ENCODE measurements around the gene MYMX. TPM values are rescaled to one million over a fixed set of nuclear protein-coding genes. Genes with fewer than 3 reads are reported as not detected.
A peak's percentile ranks its signal among the peaks of the same experiment; 100 is the strongest.

The MYMX gene
- total RNA-seq, 1 donor = not detected

GRCh38 chr6:44224029-44224964 is 7.6 kb downstream of the MYMX start:
- TF ChIP-seq CTCF (IDR thresholded peaks at IDR 0.05; ENCODE audit: insufficient read depth, low read depth, low read length) = no peak
- DNase-seq (ENCODE audit: low read depth) = no peak
- peak overlapping the region; percentile 61 for H3K4me3 ChIP-seq (ENCODE audit: low read depth, low read length)

GRCh38 chr6:44224965-44225305 is 8.2 kb downstream of the MYMX start:
- no peak for TF ChIP-seq CTCF (IDR thresholded peaks at IDR 0.05; ENCODE audit: insufficient read depth, low read depth, low read length)
- H3K4me3 ChIP-seq (ENCODE audit: low read depth, low read length) = no peak overlapping the region
- no peak for DNase-seq (ENCODE audit: low read depth)

GRCh38 chr6:44225579-44226325 is 9.0 kb downstream of the MYMX start:
- no peak for TF ChIP-seq CTCF (IDR thresholded peaks at IDR 0.05; ENCODE audit: insufficient read depth, low read depth, low read length)
- H3K4me3 ChIP-seq (ENCODE audit: low read depth, low read length) = no peak overlapping the region
- DNase-seq (ENCODE audit: low read depth) = no peak

DNA sequence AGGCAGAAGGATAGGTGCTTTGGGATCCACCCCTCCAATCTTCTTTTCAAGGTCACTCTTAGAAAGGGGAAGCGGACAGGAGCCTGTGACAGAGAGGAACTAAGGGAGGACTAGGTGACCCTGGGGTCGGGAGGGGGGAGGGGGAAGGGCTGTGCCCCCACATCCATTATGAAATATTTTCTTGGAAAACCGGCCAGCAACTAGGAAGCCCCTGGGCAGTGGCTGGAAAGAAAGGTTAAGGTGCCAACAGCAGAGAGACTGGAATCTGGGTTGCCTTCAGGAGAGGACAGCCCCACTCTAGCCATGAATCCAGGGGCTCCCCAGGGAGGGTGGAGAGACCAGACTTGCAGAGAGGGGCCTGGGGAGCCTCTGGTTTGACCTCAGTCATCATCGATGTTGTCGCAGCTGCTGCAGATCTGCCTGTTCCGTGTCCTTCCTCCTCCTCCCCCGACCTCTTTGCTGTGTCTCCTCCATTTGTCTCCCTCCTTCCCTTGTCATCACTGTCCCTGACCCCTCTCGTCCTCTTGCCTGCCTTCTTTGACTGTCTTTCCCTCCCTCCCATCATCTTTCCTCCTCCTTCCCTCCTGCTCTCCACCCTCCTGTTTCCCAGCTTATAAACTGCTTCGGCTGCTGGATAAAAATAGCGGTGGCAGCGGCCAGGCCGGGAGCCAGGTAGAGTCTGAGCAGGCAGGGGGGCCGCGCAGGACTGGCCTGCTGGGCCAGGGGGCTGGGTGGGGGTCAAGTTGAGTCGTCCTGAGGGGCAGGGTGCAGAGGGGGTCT is 9.8 kb downstream of the MYMX start:
- no peak for DNase-seq (ENCODE audit: low read depth)
- H3K4me3 ChIP-seq (ENCODE audit: low read depth, low read length) = no peak overlapping the region
- TF ChIP-seq CTCF (IDR thresholded peaks at IDR 0.05; ENCODE audit: insufficient read depth, low read depth, low read length) = no peak

- DNase-seq (ENCODE audit: low read depth) = no peak
- no peak overlapping the region for H3K4me3 ChIP-seq (ENCODE audit: low read depth, low read length)
- TF ChIP-seq CTCF (IDR thresholded peaks at IDR 0.05; ENCODE audit: insufficient read depth, low read depth, low read length) = no peak
Measured at GRCh38 chr6:44227148-44227793, 10.5 kb downstream of the MYMX start.

- DNase-seq (ENCODE audit: low read depth) = no peak
- no peak for TF ChIP-seq CTCF (IDR thresholded peaks at IDR 0.05; ENCODE audit: insufficient read depth, low read depth, low read length)
- no peak overlapping the region for H3K4me3 ChIP-seq (ENCODE audit: low read depth, low read length)
Measured at GRCh38 chr6:44228031-44228430, 11.3 kb downstream of the MYMX start.

Data from fibroblast of villous mesenchyme (primary cell).